Hepatocyte (in vitro differentiated cells): ENCODE data around the gene INSIG1. TPM values are rescaled to one million over a fixed set of nuclear protein-coding genes. Genes with fewer than 3 reads are reported as not detected.

Source experiments
- DNase-seq: peaks from one replicate; pipeline ENCODE4 v3.0.0-alpha.2; 2016; ENCODE audit warnings: low spot score
- H2AFZ ChIP-seq: fragments of 200-600 bp; sonication (generic); 2 replicates; pipeline ENCODE4 v1.6.0; 2016; ENCODE audit warnings: antibody characterized with exemption, mild to moderate bottlenecking
- H3K27ac ChIP-seq: fragments of 200-600 bp; sonication (generic); 2 replicates; pipeline ENCODE4 v1.5.1; 2016; ENCODE audit warnings: mild to moderate bottlenecking
- H3K27me3 ChIP-seq: fragments of 200-600 bp; sonication (generic); 2 replicates; pipeline ENCODE4 v1.6.1; 2016
- H3K36me3 ChIP-seq: fragments of 200-600 bp; sonication (generic); replicated peaks from 2 replicates; pipeline ENCODE4 v1.5.1; 2016; ENCODE audit warnings: low read depth; ENCODE audit not compliant: insufficient read depth
- H3K4me1 ChIP-seq: fragments of 200-600 bp; sonication (generic); 2 replicates; pipeline ENCODE4 v1.5.1; 2016; ENCODE audit warnings: mild to moderate bottlenecking, moderate library complexity; ENCODE audit not compliant: insufficient read depth
- H3K4me2 ChIP-seq: fragments of 200-600 bp; sonication (generic); 2 replicates; pipeline ENCODE4 v1.6.0; 2016
- H3K4me3 ChIP-seq: fragments of 200-600 bp; sonication (generic); 2 replicates; pipeline ENCODE4 v1.5.1; 2016; ENCODE audit warnings: mild to moderate bottlenecking
- H3K79me2 ChIP-seq: fragments of 200-600 bp; sonication (generic); 2 replicates; pipeline ENCODE4 v1.6.0; 2017; ENCODE audit warnings: mild to moderate bottlenecking
- H3K9me2 ChIP-seq: fragments of 200-600 bp; sonication (generic); replicated peaks from 2 replicates; pipeline ENCODE4 v1.6.0; 2017; ENCODE audit warnings: mild to moderate bottlenecking; ENCODE audit not compliant: insufficient read depth
- H3K9me3 ChIP-seq: fragments of 200-600 bp; sonication (generic); 2 replicates; pipeline ENCODE4 v1.5.1; 2016; ENCODE audit warnings: low read depth, mild to moderate bottlenecking
- H4K20me1 ChIP-seq: fragments of 200-600 bp; sonication (generic); 2 replicates; pipeline ENCODE4 v1.6.0; 2016; ENCODE audit warnings: mild to moderate bottlenecking; ENCODE audit not compliant: insufficient read depth, poor library complexity, severe bottlenecking
- EZH2 ChIP-seq: fragments of 200-600 bp; sonication (generic); IDR thresholded peaks from 2 replicates; pipeline ENCODE4 v1.6.1; 2016; ENCODE audit warnings: antibody characterized with exemption, mild to moderate bottlenecking, borderline replicate concordance
- EZH2phosphoT487 ChIP-seq: fragments of 200-600 bp; sonication (generic); IDR thresholded peaks from one replicate; pipeline ENCODE4 v1.6.1; 2018; ENCODE audit warnings: antibody characterized with exemption, mild to moderate bottlenecking, low read depth, moderate library complexity; ENCODE audit not compliant: unreplicated experiment, severe bottlenecking
- WGBS: methylation state at CpG from one replicate; pipeline ENCODE4 v1.1.6; 2016; ENCODE audit warnings: low lambda C conversion rate; ENCODE audit errors: missing lambda C conversion rate; 5-methylcytosine and 5-hydroxymethylcytosine counted together
- polyA plus RNA-seq: library from polyadenylated mRNA; unstranded; fragments of >200 nt; fragmentation: Nextera tagmentation; extraction: Ambion mirVana; gene quantifications from 2 replicates; pipeline ENCODE4 v1.2.1, GENCODE V29; 2016
- total RNA-seq: library from RNA; depleted of rRNA; stranded (reverse); fragments of >200 nt; gene quantifications from 2 replicates; pipeline ENCODE4 v1.2.3, GENCODE V29; 2014
- TF ChIP-seq, protein P1 (sequence below): fragments of 200-600 bp; sonication (generic); IDR thresholded peaks from 2 replicates; pipeline ENCODE4 v1.5.1; 2016; ENCODE audit warnings: antibody characterized with exemption, mild to moderate bottlenecking; ENCODE audit not compliant: poor library complexity

The INSIG1 gene
- total and polyA plus RNA-seq, 2 experiments from 2014 or later, result 196 to 305 TPM

DNA sequence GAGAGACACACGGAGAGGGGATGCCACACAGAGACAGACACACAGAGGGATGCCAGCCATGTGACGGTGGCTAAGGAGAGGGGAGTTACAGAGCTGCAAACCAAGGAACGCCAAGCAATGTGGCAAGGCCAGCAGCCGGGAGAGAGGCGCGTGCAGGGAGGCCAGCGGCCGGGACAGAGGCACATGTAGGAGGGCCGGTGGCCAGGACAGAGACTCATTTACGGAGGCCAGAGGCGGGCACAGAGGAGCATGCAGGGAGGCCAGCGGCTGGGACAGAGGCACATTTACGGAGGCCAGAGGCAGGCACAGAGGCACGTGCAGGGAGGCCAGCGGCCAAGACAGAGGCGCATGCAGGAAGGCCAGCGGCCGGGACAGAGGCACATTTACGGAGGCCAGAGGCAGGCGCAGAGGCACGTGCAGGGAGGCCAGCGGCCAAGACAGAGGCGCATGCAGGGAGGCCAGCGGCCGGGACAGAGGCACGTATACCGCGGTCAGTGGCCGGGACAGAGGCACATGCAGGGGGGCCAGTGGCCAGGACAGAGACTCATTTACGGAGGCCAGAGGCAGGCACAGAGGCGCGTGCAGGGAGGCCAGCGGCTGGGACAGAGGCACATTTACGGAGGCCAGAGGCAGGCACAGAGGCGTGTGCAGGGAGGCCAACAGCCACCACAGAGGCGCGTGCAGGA is 40.4 kb downstream of the INSIG1 start:
- no peak for DNase-seq
- H4K20me1 ChIP-seq, result no peaks in the 10 kb centered on the region
- no peak overlapping the region for H3K27ac ChIP-seq
- no peaks in the 10 kb centered on the region for H3K79me2 ChIP-seq
- no peak overlapping the region for H3K4me2 ChIP-seq
- H3K27me3 ChIP-seq, result peaks cover 11% of the 10 kb centered on the region
- H3K4me1 ChIP-seq, result no peaks in the 10 kb centered on the region
- no peaks in the 10 kb centered on the region for H3K9me2 ChIP-seq
- no peak overlapping the region for H3K4me3 ChIP-seq
- no peak overlapping the region for H2AFZ ChIP-seq
- no peaks in the 10 kb centered on the region for H3K9me3 ChIP-seq
- WGBS, result 90% methylated on average over 32 of the region's 37 CpGs
- no peak for TF ChIP-seq EZH2phosphoT487
- H3K36me3 ChIP-seq, result no peaks in the 10 kb centered on the region

DNA sequence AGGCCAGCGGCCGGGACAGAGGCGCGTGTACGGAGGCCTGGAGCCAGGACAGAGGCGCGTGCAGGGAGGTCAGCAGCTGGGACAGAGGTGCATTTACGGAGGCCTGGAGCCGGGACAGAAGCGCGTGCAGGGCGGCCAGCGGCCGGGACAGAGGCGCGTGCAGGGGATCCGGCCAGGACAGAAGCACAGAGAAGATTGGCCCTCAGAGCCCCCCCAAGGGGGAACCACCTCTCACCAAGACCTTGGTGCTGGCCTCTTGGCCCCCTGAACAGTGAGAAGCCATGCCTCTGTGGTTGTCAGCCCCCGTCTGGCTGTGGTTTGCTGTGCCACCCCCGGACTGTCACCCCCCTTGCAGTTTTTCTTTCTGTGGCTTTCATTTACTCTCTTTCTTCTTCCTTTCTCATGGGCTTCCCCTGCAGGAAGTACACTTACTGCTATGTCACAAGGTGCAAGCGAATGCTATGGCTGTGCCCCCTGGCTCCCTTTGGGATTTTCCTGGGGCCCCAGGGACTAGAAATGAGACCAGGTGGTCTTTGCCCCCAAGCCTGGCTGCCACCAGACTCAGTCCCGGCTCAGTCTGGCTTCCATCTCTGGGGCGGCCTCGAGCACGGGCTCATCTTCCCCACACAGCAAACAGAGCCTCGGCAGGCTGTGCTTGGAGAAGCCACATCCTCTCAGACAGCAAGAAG is 41.1 kb downstream of the INSIG1 start:
- WGBS, result 91% methylated on average over 22 of the region's 25 CpGs
- DNase-seq, result no peak
- no peak overlapping the region for H3K4me2 ChIP-seq

DNA sequence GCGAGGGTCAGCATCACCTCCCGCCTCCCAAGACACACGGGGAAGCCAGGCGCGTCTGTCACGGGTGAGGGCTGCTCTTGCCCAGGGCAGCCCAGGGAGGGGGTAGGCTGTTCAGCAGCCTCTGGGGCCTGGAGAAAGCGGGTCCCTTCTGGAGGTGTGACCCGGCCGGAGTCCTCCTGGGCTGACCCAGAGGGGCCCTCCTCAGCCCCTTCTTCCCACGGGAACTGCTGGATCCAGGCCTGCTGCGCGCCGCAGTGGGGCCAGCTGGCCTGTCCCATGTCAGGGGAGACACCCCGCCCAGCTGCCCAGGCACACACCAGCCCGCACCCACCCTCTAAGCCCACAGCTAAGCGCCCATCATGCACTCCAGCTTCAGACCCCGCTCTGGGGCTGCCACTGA is 41.8 kb downstream of the INSIG1 start:
- DNase-seq, result no peak
- peaks cover under 1% of the 10 kb centered on the region for H3K4me1 ChIP-seq
- TF ChIP-seq, protein P1, sequence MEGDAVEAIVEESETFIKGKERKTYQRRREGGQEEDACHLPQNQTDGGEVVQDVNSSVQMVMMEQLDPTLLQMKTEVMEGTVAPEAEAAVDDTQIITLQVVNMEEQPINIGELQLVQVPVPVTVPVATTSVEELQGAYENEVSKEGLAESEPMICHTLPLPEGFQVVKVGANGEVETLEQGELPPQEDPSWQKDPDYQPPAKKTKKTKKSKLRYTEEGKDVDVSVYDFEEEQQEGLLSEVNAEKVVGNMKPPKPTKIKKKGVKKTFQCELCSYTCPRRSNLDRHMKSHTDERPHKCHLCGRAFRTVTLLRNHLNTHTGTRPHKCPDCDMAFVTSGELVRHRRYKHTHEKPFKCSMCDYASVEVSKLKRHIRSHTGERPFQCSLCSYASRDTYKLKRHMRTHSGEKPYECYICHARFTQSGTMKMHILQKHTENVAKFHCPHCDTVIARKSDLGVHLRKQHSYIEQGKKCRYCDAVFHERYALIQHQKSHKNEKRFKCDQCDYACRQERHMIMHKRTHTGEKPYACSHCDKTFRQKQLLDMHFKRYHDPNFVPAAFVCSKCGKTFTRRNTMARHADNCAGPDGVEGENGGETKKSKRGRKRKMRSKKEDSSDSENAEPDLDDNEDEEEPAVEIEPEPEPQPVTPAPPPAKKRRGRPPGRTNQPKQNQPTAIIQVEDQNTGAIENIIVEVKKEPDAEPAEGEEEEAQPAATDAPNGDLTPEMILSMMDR, result no peak
- no peak for TF ChIP-seq EZH2
- TF ChIP-seq EZH2phosphoT487, result no peak

More for the DNA sequence above, 41.1 kb downstream of the INSIG1 start:
- H3K4me1 ChIP-seq, result no peaks in the 10 kb centered on the region
- H3K27ac ChIP-seq, result no peak overlapping the region
- H2AFZ ChIP-seq, result no peak overlapping the region
- no peaks in the 10 kb centered on the region for H3K9me2 ChIP-seq
- H4K20me1 ChIP-seq, result no peaks in the 10 kb centered on the region
- H3K9me3 ChIP-seq, result no peaks in the 10 kb centered on the region
- H3K4me3 ChIP-seq, result no peak overlapping the region
- H3K79me2 ChIP-seq, result no peaks in the 10 kb centered on the region
- TF ChIP-seq EZH2phosphoT487, result no peak
- no peak for TF ChIP-seq EZH2
- TF ChIP-seq, protein P1, result no peak
- H3K27me3 ChIP-seq, result peaks cover 8% of the 10 kb centered on the region
- H3K36me3 ChIP-seq, result no peaks in the 10 kb centered on the region

DNA sequence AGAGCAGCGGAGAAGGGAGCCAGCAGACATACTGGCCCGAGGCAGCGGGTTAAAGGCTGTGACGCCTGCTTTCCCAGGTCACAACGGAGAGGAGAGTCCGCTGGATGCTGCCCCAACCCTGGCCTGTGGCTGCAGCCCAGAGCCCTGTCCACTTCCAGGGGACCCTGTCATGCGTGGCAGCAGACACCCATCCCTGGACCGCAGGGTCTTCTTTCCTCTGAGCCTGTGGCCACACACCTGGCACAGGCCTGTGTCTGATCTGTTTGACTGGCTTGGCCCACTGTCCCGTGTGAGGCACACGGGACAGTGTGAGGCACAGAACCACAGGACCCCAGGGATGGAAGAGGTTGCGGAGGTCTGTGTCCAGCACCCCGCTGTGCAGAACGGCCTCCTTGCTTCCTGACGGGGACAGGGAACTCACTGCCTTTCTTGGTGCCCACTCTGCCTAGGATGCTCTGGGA is 42.4 kb downstream of the INSIG1 start:
- Histone ChIP-seq H3K4me1 (peaks cover 3% of the 10 kb centered on the region), H3K4me3 (no peak overlapping the region), H3K9me3 (no peaks in the 10 kb centered on the region), H3K4me2 (no peak overlapping the region), H3K27ac (no peak overlapping the region), H4K20me1 (no peaks in the 10 kb centered on the region), H3K79me2 (no peaks in the 10 kb centered on the region), H3K27me3 (peaks cover 8% of the 10 kb centered on the region), H3K9me2 (no peaks in the 10 kb centered on the region), H3K36me3 (no peaks in the 10 kb centered on the region), H2AFZ (no peak overlapping the region)
- TF ChIP-seq EZH2 (no peak), EZH2phosphoT487 (no peak)
- TF ChIP-seq, protein P1, result no peak
- WGBS, result 87% methylated on average over 14 of the region's 14 CpGs
- DNase-seq, result no peak

More for the DNA sequence above, 41.8 kb downstream of the INSIG1 start:
- Histone ChIP-seq H2AFZ (no peak overlapping the region), H3K9me3 (no peaks in the 10 kb centered on the region), H3K4me3 (no peak overlapping the region), H3K4me2 (no peak overlapping the region), H4K20me1 (no peaks in the 10 kb centered on the region), H3K79me2 (no peaks in the 10 kb centered on the region), H3K27me3 (peaks cover 8% of the 10 kb centered on the region), H3K36me3 (no peaks in the 10 kb centered on the region), H3K27ac (no peak overlapping the region), H3K9me2 (no peaks in the 10 kb centered on the region)
- WGBS, result 92% methylated on average over 17 of the region's 17 CpGs
